IPS DF 4.7 (cell line): Measurements from ENCODE around the gene TOMM70.
A peak's percentile ranks its signal among the peaks of the same experiment; 100 is the strongest.

Experiments
- DNase-seq: peaks from one replicate; pipeline ENCODE4 v3.0.0-alpha.2; 2013; ENCODE audit warnings: low spot score; ENCODE audit errors: extremely low read depth

TOMM70 gene

DNA sequence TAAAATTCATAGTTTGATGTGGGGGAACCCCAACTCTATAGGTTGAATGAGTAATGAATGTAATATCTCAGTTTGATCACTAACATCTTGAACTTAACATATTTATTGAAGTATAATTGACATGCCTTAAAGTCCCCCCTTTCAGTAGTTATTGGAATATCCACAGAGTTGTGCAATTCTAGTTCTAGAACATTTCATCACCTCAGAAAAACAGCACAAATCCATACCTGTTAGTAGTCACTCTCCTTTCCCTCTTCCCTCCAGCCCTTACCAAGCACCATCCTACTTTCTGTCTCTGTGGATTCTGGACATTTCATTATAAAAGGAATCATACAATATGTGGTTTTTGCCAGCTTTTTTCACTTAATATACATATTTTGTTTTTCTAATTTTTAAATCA lies 75.1 kb downstream of the TOMM70 start:
- no peak for DNase-seq

DNA sequence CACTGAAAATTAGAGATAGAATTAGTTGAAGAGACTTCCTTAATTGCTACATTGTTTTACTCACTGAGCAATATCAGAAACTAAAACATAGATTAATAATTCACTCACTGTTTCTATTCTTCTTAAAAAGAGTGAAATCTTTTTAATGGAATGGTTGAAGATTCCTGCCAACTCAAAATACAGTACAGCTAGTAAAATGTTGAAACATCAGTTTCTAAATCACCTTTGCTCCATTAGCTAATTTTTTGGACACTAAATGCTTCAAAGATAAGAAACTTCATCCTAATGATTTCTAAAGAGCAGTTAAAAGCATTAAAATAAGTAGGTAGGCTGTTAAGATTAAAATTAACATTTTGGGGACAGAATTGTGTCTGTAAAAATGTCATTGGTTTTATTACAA lies 76.8 kb downstream of the TOMM70 start:
- DNase-seq = no peak

DNA sequence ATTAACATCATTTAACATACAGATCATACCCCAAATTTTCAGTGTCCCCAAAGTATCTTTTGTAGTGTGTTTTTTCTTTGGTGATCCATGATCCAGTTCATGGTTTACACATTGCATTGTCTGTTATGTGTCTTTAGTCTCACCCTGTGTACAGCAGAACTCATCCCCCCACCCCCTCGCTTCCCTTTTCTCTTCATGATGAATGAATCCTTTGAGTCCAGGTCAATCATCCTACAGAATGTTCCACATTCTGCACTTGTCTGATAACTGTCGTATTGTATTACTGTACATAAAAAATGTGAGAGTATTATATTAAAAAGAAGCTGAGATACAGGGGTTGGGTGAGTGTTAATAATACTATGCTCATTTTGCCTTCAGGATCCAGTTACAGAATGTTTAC lies 80.9 kb downstream of the TOMM70 start:
- no peak for DNase-seq

DNA sequence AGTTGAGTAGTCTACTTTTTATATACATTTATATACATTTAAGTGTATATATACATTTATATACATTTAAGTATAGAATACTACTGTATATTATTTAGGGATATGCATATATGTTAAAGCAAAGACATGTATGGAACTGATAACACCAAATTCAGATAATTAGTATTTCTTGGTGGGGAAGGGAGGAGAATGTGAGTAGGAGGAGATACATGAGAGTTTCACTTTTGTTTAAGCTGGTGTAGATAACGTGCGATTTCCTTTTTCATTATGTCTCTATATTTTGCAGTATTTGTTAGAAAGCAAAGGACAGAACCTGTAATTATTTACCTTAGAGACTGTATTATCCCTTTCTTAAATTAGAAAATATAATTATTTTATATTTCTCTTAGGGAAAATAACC lies 83.0 kb downstream of the TOMM70 start:
- DNase-seq = no peak

DNA sequence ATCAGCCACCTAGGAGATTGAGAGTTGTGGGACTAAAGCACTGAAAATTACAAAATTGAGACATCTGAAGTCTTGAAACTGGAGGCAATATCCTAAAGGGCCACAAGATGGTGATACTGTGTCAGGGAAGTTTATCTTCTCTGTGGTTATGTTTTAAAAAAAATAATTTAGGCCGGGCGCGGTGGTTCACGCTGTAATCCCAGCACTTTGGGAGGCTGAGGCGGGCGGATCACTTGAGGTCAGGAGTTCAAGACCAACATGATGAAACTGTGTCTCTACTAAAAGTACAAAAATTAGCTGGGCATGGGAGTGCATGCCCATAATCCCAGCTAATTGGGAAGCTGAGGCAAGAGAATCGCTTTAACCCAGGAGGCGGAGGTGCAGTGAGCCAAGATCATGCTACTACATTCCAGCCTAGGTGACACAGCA lies 84.2 kb downstream of the TOMM70 start:
- peak; percentile 14 for DNase-seq
